Hematopoietic multipotent progenitor cell (in vitro differentiated cells): Measurements from ENCODE around the gene C1orf198. TPM values are rescaled to one million over a fixed set of nuclear protein-coding genes. Genes with fewer than 3 reads are reported as not detected.

ENCODE experiments used
- DNase-seq, 3 donors: peaks; one replicate each; pipeline ENCODE4 v3.0.0-alpha.2; 2011 to 2015; ENCODE audit warnings: low read depth in 2 of 3, low spot score in 2 of 3
- total RNA-seq: library from RNA; depleted of rRNA; stranded (reverse); fragments of >200 nt; gene quantifications from one replicate; pipeline ENCODE4 v1.2.3, GENCODE V29; 2012

The C1orf198 gene
- total RNA-seq, 1 donor: 7.3 TPM

GRCh38 chr1:230814949-230815692, 53.2 kb downstream of the C1orf198 start:
- DNase-seq: no peak

DNA sequence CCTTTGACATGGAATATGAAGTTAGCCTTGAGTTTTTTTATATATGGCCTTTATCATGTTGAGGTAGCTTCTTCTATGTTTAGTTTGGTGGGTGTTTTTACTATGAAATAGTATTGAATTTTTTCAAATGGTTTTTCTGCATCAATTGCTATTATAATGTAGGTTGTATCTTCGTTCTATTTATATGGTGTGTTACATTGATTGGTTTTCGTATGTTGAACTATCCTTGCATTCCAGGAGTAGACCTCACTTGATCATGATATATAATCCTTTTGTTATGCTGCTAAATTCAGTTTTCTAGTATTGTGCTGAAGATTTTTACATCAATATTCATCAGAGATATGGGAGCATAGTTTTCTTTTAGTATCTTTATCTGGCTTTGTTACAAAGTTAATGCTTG, 55.8 kb downstream of the C1orf198 start:
- DNase-seq: no peak

- no peak for DNase-seq
Observed at GRCh38 chr1:230809256-230809990, 58.9 kb downstream of the C1orf198 start.

DNA sequence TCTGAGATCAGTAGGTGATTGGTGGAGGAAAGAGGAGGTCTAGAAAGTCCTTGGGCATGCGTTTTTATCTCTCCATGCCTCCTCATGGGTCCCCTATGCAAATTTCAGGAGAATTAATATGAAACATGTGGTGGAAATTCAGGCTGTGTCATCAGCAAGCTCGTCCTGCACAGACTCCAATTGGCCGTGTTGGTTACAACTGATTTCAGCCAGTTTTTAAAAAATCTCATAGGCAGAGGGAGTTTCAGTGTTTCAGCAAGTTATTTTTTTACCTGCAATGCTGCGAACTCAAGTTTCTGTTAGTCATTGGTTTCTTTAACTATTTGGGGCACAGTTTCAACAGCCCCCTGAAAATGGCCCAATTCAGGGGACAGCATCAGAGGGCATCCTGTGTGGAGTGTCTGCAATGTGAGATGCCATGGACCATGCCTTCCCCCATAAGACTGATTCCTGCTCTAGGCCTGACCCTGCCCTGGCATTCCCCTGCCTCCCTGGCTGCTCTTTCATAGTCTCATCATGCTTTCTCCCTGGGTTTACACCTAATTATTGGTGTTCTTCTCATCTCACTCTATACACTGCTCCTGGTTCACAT, 59.9 kb downstream of the C1orf198 start:
- no peak for DNase-seq

GRCh38 chr1:230807561-230808280, 60.6 kb downstream of the C1orf198 start:
- DNase-seq: no peak

DNA sequence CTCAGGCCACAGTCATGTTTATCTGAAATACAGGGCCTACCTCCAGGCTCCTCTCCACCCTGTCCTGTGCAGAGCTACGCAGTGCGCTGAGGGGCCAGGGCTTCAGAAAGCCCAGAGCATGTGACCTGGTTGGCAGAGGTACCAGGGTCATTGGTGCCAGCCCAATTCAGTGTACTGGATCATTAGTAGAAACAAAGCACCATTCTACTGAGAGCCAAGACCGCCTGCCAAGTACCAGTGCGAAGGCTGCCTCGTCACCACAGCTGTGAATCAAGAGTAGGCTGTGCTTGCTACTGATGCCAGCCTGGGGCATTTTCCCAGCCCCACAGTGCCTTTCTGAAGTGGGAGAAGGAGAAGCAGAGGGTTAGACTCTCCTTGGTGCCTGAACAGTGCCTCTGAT, 61.3 kb downstream of the C1orf198 start:
- no peak for DNase-seq

DNA sequence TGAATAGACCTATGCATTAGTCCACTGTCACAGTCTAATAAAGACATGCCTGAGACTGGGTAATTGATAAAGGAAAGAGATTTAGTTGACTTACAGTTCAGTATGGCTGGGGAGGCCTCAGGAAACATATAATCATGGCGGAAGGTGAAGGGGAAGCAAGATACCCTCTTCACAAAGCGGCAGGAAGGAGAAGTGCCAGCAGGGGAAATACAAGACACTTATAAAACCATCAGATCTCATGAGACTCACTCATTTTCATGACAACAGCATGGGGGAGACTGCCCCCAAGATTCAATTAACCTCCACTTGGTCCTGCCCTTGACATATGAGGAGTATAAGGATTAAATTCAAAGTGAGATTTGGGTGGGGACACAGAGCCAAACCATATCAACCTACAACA, 61.8 kb downstream of the C1orf198 start:
- no peak for DNase-seq

GRCh38 chr1:230804396-230804795, 63.9 kb downstream of the C1orf198 start:
- DNase-seq: no peak

DNA sequence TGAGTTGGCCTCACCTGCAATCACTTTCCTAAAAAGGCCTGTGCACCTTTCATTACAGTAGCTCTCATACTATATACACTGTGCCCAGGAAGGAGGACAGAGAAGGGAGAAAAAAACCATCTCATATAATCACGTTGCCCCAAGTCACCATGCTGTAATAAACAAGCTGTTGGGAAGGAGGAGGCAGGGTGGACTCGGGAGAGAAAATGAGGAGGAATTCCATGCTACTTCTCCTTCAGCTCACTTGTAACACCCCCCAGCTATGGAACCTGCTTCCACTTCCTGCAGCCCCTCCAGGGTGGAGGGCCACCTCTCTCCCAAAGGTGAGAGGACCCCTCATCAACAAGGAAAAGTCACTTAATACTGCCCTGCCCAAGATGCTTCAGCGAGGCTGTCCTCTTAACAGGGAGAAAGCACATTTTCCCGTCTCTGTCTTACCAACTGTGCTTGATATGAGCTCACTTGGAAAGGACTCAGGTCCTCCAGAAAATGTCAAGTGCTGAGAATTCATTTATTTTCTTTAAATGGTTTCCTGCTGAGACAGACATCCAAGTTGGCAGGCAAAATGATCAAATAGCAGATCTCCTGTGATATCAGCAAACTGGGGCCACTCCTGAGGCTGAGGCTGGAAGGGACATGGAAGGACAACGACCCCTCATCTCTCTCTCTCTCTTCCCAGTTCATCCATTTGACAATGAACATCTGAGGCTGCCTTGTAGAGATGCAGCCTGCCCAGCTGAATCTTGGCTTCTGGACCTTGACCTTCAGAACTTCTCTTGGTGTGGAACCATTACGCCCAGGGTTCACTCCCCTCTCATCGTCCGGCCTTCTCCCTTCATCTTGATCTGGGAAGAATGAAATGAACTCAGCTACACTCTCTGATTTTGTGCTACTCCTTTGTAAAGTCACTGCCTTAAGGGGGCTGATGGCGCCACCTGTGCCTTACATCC, 67.2 kb downstream of the C1orf198 start:
- DNase-seq: no peak

DNA sequence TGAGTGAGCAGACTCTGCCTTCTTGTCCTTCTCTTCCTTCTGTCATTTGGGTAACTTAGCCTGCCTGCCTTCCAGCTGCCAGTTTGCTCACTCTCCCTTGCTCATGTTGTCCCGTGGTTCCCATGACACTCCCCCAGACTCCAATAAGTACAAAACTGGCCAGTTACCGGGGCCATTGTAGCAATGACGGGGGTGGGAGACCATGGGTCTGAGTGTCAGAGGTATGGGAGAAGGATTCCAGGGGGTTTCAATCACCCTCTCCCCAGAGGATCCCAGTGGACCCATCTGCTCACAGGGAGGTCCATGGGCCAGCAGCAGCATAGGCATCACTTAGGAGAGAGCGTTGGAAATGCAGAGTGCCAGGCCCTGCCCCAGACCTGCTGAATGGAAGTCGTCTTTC, 69.8 kb downstream of the C1orf198 start:
- no peak for DNase-seq

DNA sequence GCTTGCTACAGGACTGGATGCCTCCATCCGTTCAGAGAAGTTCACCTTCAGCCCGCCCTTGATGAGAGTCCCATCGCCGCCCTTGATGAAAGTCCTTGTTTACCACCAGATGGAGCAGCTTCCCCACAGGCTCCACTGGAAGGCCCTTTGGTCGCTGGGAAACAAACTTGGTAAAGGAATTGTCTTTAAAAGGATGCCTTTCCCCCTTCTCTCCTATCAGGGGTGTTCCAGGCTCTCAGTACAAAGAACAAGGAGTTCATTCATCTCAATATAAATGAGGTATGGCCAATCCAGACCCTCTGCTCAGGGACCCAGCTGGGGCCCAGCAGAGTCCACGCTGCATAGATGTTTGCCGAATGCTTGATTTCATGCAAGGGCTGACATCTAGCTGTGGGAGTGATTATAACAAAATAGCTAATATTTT, 70.4 kb downstream of the C1orf198 start:
- peak in 2 of 3 donors; percentile 22 to 50 for DNase-seq

DNA sequence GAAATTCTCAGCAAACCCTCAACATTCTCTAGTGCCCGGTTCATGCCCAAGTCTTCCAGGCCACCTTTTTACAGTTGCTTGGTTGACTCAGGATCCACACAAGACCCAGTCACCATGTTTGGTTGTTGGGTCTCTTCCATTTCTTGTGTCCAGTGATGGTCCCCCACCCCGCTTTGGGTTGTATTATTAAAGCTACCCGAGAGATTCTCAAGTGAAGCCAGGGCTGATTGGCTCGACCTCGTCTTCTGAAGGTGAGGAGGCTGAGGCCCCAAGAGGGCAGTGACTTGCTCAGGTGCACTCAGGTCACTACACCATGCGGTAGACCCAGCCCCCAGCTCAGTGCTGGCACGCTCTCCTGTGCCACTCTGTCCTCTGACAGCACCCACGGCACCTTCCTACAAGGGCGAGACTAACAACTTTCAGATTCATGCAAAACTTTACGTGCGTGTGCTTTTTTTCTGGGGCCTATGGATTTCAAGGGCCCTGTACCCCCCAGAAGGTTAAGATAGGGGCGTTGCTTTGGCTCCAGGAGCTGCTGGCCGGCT, 70.9 kb downstream of the C1orf198 start:
- DNase-seq: no peak

DNA sequence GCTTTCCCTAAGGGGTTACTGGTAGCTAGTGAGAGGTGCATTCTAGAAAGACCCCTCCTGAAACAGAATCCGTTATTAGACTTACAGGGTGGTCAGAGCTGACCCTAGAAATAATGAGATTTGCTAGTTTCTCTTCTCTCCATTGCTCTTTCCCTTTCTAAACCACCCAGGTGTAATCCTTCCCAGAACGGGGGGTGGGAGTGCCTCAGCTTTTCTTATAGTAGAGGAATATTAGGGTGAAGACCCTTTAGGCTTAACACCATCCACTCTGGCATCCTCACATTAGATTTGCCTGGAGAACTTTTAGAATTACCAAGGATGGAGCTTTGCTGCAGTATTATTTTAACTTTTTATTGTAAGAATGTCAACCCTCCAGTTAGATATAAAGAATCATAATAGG, 71.7 kb downstream of the C1orf198 start:
- no peak for DNase-seq

DNA sequence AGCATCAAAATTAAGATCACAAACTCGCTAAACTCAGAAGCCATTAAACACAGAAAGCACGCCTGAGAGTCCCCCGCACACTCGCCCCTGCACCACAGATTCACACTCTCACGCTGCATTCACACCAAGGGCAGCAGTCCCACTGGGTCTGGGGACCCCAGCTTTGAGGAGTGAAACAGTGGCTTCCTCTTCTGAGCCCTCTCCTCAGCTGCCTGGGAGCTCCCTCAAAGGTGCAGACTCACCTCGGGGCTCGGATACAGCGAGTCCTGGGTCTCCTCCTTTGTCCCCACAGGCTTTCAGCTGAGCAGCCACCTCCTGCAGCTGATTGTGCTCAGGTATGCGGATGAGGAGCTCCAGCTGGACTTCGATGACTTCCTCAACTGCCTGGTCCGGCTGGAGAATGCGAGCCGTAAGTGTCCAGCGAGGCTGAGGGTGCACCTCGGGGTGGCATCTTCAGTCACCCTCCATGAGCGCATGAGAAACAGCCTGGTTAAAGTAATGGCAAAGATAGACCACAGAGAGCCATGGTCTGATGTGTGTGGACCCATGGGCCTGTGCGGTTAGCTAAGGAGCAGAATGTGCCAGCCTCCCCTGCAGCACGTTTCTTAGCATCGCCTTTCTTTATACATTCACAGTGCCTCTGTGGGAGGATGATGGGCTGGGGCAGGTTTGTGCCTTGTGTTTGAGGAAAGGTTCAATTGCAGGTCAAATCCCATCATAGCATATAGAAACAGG, 73.3 kb downstream of the C1orf198 start:
- DNase-seq: no peak

- no peak for DNase-seq
Observed at GRCh38 chr1:230794431-230794830, 73.9 kb downstream of the C1orf198 start.

DNA sequence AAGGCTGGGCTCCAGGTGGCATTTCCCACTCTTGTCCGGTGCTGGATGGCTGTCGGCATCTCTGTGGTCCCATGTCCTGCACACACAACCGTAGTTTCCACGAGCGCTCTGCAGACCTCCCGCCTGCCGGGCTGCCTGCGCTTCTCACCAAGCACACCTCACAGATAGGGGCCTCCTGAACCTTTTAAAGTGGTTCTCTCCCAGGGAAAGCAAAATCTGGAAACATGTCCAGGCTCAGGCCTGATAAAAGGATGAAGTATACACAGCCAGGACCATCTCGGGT, 74.9 kb downstream of the C1orf198 start:
- DNase-seq: no peak

DNA sequence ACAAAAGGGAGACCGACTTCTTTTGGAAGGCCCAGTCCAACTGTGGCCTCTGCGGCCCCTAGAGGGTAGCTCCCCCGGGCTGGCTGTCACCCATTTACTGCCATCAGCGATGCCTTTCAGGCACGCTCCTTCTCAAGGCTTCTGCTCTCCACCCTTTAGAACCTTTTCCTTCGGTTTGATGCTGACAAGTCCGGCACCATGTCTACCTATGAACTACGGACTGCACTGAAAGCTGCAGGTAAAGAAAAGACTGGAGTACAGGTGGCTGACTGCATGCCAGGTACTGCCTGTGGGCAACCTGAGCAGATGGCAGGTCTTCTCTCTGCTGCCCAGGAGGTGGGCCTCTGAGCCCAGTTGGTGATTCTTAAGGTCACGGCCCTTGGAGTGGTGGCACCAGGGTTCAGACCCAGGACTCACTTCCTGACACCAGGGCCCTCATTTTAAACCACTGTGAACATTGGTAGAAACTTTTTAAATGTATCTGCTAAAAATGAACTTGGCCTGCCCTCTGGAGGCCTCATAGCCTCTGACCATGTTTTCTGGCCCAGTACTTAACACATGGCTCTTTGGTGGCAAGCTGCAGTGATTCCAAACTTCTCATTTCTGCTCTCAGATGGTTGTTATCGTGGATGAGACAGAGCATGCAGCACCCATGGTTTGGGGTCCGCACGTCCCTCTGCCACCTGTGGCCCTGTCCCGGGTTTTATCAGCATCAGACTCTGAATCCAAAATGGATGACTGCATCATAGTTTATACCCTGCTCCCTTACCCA, 75.4 kb downstream of the C1orf198 start:
- peak in 1 of 3 donors; percentile 7 for DNase-seq

GRCh38 chr1:230791986-230792564, 76.2 kb downstream of the C1orf198 start:
- DNase-seq: no peak
